GM12801 (cell line): ENCODE data around the gene NRM.

Experiments used
- CTCF ChIP-seq: IDR thresholded peaks from one replicate; pipeline ENCODE4 v1.5.1; 2011; ENCODE audit warnings: control low read depth; ENCODE audit not compliant: insufficient read length; ENCODE audit errors: extremely low read depth

Gene NRM

GRCh38 chr6:30686908-30687658, 3.7 kb downstream of the NRM start:
- TF ChIP-seq CTCF, result no peak

GRCh38 chr6:30686009-30686907, 4.5 kb downstream of the NRM start, which contains the start of gene PPP1R18:
Gene PPP1R18 (minus strand): TSS chr6:30686645. CDS start chr6:30686018, 627 bp downstream.
- TF ChIP-seq CTCF, result no peak

GRCh38 chr6:30685157-30686008, 5.4 kb downstream of the NRM start:
- TF ChIP-seq CTCF, result no peak

- no peak for TF ChIP-seq CTCF
These were observed 6.2 kb downstream of the NRM start for GRCh38 chr6:30684386-30685156.

GRCh38 chr6:30683980-30684338, 6.8 kb downstream of the NRM start:
- no peak for TF ChIP-seq CTCF

- TF ChIP-seq CTCF, result no peak
These were observed 7.4 kb downstream of the NRM start for GRCh38 chr6:30683183-30683979.
